HepG2 (cell line): Measurements from ENCODE around the gene FAM219B. TPM values are rescaled to one million over a fixed set of nuclear protein-coding genes. Genes with fewer than 3 reads are reported as not detected.

Experiments used
- ATAC-seq: fragments of 200-7000 bp; cut with Tn5 transposase; 3 replicates; pipeline ENCODE4 v1.9.1; 2020; ENCODE audit warnings: mild to moderate bottlenecking, moderate library complexity
- BruUV-seq: library from RNA; stranded (reverse); fragments of 400-500 nt; replicated peaks from 2 replicates; lab custom pipeline; 2021; lab: Mats Ljungman, UMichigan
- CTCF ChIA-PET: fragments of 300-600 bp; formaldehyde crosslinking; extraction: SDS; loops from one replicate; lab custom pipeline; 2021; ENCODE audit warnings: low total read pairs, inconsistent platforms, low intra/inter-chr PET ratio; lab: Yijun Ruan, JAX
- POLR2A ChIA-PET: fragments of 350-600 bp; sonication (Branson Sonifier 250); formaldehyde crosslinking; loops from one replicate; lab custom pipeline; 2020; ENCODE audit warnings: antibody characterized with exemption, inconsistent platforms; lab: Yijun Ruan, JAX
- DNase-seq: peaks from one replicate; pipeline ENCODE4 v3.0.0-alpha.2; 2015; ENCODE audit warnings: low spot score
- FAIRE-seq: peaks from 3 replicates; lab custom pipeline; 2011; peaks lifted over from hg19 to GRCh38; lab: Jason Lieb, UNC
- H2AFZ ChIP-seq: one replicate; pipeline ENCODE4 v1.6.1; 2011; ENCODE audit warnings: low read length, inconsistent platforms
- H3K27ac ChIP-seq: fragments of 300-600 bp; 3 replicates; pipeline ENCODE4 v1.8.0; 2011; ENCODE audit warnings: mixed run types, mild to moderate bottlenecking, mixed read lengths, low read length, inconsistent platforms; ENCODE audit not compliant: insufficient read depth; ENCODE audit errors: extremely low read length
- H3K27me3 ChIP-seq, 2 experiments: fragments of 200-600 bp in 1 of 2; 2 replicates in 1 of 2; 3 replicates in 1 of 2; pipeline versions ENCODE4 v1.6.0 to v1.8.0; 2011; ENCODE audit warnings: low read length in 2 of 2, mild to moderate bottlenecking in 2 of 2, moderate library complexity in 2 of 2, inconsistent platforms in 1 of 2; ENCODE audit not compliant: insufficient read depth in 2 of 2, control insufficient read depth in 1 of 2
- H3K36me3 ChIP-seq, 2 experiments: fragments of 200-600 bp in 1 of 2; replicated peaks in 1 of 2; 2 replicates in 1 of 2; 3 replicates in 1 of 2; pipeline versions ENCODE4 v1.5.1 to v1.8.0; 2011; ENCODE audit warnings: low read length in 2 of 2, inconsistent platforms in 1 of 2; ENCODE audit not compliant: insufficient read depth in 2 of 2, control insufficient read depth in 1 of 2
- H3K4me1 ChIP-seq: 2 replicates; pipeline ENCODE4 v1.5.1; 2012; ENCODE audit warnings: low read length, inconsistent platforms; ENCODE audit not compliant: insufficient read depth
- H3K4me2 ChIP-seq: 2 replicates; pipeline ENCODE4 v1.6.0; 2011; ENCODE audit warnings: low read depth, low read length, inconsistent platforms
- H3K4me3 ChIP-seq, 3 experiments: fragments of 200-600 bp in 1 of 3; sonication (generic), shearing (Covaris generic) in 1 of 3; replicated peaks in 1 of 3; 2 replicates each; pipeline ENCODE4 v1.5.1; 2011 to 2016; ENCODE audit warnings: low read length in 3 of 3, inconsistent platforms in 2 of 3, low read depth in 2 of 3, mild to moderate bottlenecking in 2 of 3, control low read depth in 1 of 3, mixed read lengths in 1 of 3; ENCODE audit not compliant: insufficient read depth in 1 of 3
- H3K79me2 ChIP-seq: one replicate; pipeline ENCODE4 v1.6.1; 2011; ENCODE audit warnings: low read length, inconsistent platforms; ENCODE audit not compliant: insufficient read depth
- H3K9ac ChIP-seq: 2 replicates; pipeline ENCODE4 v1.6.0; 2011; ENCODE audit warnings: mild to moderate bottlenecking, low read depth, low read length, inconsistent platforms; ENCODE audit not compliant: insufficient read depth
- H3K9me3 ChIP-seq: 2 replicates; pipeline ENCODE4 v1.5.1; 2012; ENCODE audit warnings: mild to moderate bottlenecking, low read length
- H4K20me1 ChIP-seq: 2 replicates; pipeline ENCODE4 v1.6.0; 2011; ENCODE audit warnings: inconsistent platforms, mild to moderate bottlenecking, low read length, moderate library complexity; ENCODE audit not compliant: insufficient read depth
- BORCS8-MEF2B ChIP-seq: sonication (generic); formaldehyde crosslinking; IDR thresholded peaks from 2 replicates; pipeline ENCODE4 v1.8.0; 2022; ENCODE audit warnings: mild to moderate bottlenecking, missing genetic modification reagents
- CHCHD3 ChIP-seq: sonication (generic); formaldehyde crosslinking; IDR thresholded peaks from 2 replicates; pipeline ENCODE4 v1.8.0; 2022; ENCODE audit warnings: mild to moderate bottlenecking, missing genetic modification reagents, moderate library complexity
- HES4 ChIP-seq: sonication (generic); formaldehyde crosslinking; IDR thresholded peaks from 2 replicates; pipeline ENCODE4 v1.9.0; 2021; ENCODE audit warnings: mild to moderate bottlenecking, missing genetic modification reagents, borderline replicate concordance
- NCOA5 ChIP-seq: sonication (generic); formaldehyde crosslinking; IDR thresholded peaks from 2 replicates; pipeline ENCODE4 v1.4.0; 2020; ENCODE audit warnings: missing genetic modification reagents
- RFXAP ChIP-seq: sonication (generic); formaldehyde crosslinking; IDR thresholded peaks from 2 replicates; pipeline ENCODE4 v1.4.0; 2020; ENCODE audit warnings: missing genetic modification reagents, borderline replicate concordance
- ZNF556 ChIP-seq: sonication (generic); formaldehyde crosslinking; IDR thresholded peaks from 2 replicates; pipeline ENCODE4 v1.4.0; 2020; ENCODE audit warnings: mild to moderate bottlenecking, missing genetic modification reagents, borderline replicate concordance
- ZSCAN31 ChIP-seq: sonication (generic); formaldehyde crosslinking; IDR thresholded peaks from 2 replicates; pipeline ENCODE4 v1.5.0; 2020; ENCODE audit warnings: low read depth, mild to moderate bottlenecking, missing genetic modification reagents
- WGBS: methylation state at CpG from one replicate; pipeline ENCODE4 v1.1.6; 2017; ENCODE audit warnings: low lambda C conversion rate; 5-methylcytosine and 5-hydroxymethylcytosine counted together
- in situ Hi-C: cut with HindIII; loops from 2 replicates; pipeline ENCODE4 v1.10.0; 2017; ENCODE audit warnings: low pct_unique_long_range_greater_than_20kb; ENCODE audit not compliant: extremely low pct_ligation_motif_present
- intact Hi-C: fragments of 100-400 bp; cut with micrococcal nuclease; formaldehyde crosslinking; loops from one replicate; pipeline ENCODE4 v1.10.0; 2022; ENCODE audit not compliant: unreplicated experiment
- polyA plus RNA-seq, 8 experiments: library from polyadenylated mRNA; depleted of rRNA in 3 of 8; stranded (reverse) in 7 of 8; unstranded in 1 of 8; fragments of >200 nt; fragmentation: Illumina TruSeq in 4 of 8; extraction: Trizol in 4 of 8; gene quantifications; 2 replicates each; pipeline versions ENCODE4 v1.2.1 to v1.2.3, GENCODE V29; 2011 to 2016; ENCODE audit warnings: low read depth in 4 of 8, missing spikeins in 1 of 8, mixed read lengths in 1 of 8; ENCODE audit not compliant: insufficient read depth in 1 of 8
- total RNA-seq, 5 experiments: library from RNA; depleted of rRNA; stranded (reverse); fragments of >200 nt; fragmentation: Illumina TruSeq; extraction: Trizol; gene quantifications; 2 replicates each; pipeline ENCODE4 v1.2.3, GENCODE V29; 2016; ENCODE audit warnings: low read depth in 1 of 5

The FAM219B gene
- total and polyA plus RNA-seq, 2 of the 13 experiments (the other 11 are each of a cell fraction or from before 2014, with no cell fraction given) = 36.6 to 50.2 TPM

DNA sequence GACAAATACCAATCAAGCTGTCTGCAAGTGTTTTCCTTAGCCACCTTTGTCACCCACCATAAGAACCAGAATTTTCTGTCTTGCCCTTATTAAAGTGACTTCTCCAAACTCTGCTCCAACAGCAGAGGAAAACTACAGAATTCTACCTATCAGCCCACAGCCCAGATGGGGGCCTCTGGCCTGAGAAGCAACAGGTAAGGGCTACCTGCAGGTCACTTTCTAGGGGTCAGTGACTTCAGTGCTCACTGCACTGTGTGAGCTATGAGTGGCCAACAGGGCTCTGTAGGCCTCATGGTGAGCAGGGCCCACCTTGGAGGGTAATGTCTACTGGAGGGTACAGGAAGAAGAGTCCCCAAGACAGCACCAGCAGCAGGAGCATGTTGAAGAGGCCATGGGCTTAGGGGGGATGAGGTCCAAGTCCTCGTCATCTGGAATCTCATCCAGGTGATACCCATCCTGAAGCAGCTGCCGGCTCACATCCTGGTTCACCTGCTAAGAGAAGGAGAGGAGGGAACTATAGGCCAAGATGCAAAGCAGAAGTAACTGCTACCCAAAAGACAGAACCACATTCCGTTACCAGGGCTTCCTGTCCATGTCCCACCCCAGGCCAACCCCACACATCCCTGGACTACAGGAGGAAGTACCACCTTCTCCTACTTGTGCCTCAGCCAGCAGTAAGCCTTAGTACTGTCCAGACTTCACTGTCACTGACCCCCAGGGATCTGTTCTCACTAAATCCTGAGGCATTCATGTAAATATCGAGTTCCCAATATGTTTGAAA, 4.2 kb downstream of the FAM219B start:
- H3K9ac ChIP-seq = no peak overlapping the region
- H3K27me3 ChIP-seq = no peaks in the 10 kb centered on the region; a peak in 1 of 5 replicates
- BruUV-seq = no TSS peak
- no peak overlapping the region for H2AFZ ChIP-seq
- H3K4me1 ChIP-seq = peaks cover 26% of the 10 kb centered on the region
- peaks cover 16% of the 10 kb centered on the region for H3K79me2 ChIP-seq
- H4K20me1 ChIP-seq = no peaks in the 10 kb centered on the region
- FAIRE-seq (no peak), ATAC-seq (no peak), DNase-seq (no peak)
- WGBS = 98% methylated on average over 4 of the region's 4 CpGs
- no peak overlapping the region for H3K4me2 ChIP-seq
- in situ Hi-C loops (no loop called here), intact Hi-C loops (no loop called here)
- peaks cover 18 to 50% of the 10 kb centered on the region in 2 experiments for H3K36me3 ChIP-seq
- no peak overlapping the region for H3K4me3 ChIP-seq
- POLR2A ChIA-PET = interaction anchor here (0.9 to 3.6 kb wide), 9 partner anchors 8 to 131 kb away, joined by 3 to 23 read pairs (median 4); partner anchors contain the start of gene MPI
- H3K9me3 ChIP-seq = no peaks in the 10 kb centered on the region
- CTCF ChIA-PET = interaction anchor here (1.1 to 1.5 kb wide), 3 partner anchors 48 to 86 kb away, joined by 3 to 6 read pairs (median 3); partner anchors contain the start of gene ULK3
- no peak for TF ChIP-seq ZNF556 (CRISPR knock-in tag)
- TF ChIP-seq RFXAP (CRISPR knock-in tag) = no peak
- no peak for TF ChIP-seq HES4 (CRISPR knock-in tag)
- TF ChIP-seq BORCS8-MEF2B (CRISPR knock-in tag) = no peak
- TF ChIP-seq ZSCAN31 (CRISPR knock-in tag) = no peak
- no peak for TF ChIP-seq CHCHD3
- no peak for TF ChIP-seq NCOA5 (CRISPR knock-in tag)
- H3K27ac ChIP-seq = no peak overlapping the region
